ENCODE data around the gene OR52I1.

DNA sequence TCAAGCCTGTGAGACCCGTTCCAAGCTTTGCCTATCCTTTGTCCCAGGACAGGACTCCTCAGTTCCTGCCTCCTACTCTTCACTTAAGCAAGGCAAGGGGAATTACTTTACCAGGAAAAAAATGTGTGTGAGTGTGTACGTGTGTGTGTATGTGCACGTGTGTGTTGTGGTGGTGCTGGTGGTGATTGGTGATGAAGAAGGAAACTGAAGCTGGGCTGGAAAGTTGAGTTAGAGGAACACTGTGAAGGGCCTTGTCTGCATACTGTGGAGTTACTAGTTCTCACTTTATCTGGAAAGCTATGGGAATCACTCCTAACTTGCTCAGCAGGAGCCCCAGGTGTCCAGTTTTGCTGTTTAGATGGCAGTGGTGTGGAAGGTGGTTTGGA is 43.8 kb downstream of the OR52I1 start:
- no peak for TF ChIP-seq CTCF (IDR thresholded peaks at IDR 0.05)
- TF ChIP-seq ZFX (IDR thresholded peaks at IDR 0.05; ENCODE audit: borderline replicate concordance), result no peak
